NCI-H345 treated with DMSO at 0.1 percent for 48 hours (cell line): Measurements from ENCODE around the gene MXRA5.
"Not testable (repeated sequence)": the region's sequence is repeated elsewhere in the genome, so short reads cannot be mapped to it uniquely, and the experiment has no call there.

Source experiments
- DNase-seq: peaks from one replicate; lab custom pipeline; 2025; ENCODE audit not compliant: unreplicated experiment; lab: John Stamatoyannopoulos, UW

Gene MXRA5, protein sequence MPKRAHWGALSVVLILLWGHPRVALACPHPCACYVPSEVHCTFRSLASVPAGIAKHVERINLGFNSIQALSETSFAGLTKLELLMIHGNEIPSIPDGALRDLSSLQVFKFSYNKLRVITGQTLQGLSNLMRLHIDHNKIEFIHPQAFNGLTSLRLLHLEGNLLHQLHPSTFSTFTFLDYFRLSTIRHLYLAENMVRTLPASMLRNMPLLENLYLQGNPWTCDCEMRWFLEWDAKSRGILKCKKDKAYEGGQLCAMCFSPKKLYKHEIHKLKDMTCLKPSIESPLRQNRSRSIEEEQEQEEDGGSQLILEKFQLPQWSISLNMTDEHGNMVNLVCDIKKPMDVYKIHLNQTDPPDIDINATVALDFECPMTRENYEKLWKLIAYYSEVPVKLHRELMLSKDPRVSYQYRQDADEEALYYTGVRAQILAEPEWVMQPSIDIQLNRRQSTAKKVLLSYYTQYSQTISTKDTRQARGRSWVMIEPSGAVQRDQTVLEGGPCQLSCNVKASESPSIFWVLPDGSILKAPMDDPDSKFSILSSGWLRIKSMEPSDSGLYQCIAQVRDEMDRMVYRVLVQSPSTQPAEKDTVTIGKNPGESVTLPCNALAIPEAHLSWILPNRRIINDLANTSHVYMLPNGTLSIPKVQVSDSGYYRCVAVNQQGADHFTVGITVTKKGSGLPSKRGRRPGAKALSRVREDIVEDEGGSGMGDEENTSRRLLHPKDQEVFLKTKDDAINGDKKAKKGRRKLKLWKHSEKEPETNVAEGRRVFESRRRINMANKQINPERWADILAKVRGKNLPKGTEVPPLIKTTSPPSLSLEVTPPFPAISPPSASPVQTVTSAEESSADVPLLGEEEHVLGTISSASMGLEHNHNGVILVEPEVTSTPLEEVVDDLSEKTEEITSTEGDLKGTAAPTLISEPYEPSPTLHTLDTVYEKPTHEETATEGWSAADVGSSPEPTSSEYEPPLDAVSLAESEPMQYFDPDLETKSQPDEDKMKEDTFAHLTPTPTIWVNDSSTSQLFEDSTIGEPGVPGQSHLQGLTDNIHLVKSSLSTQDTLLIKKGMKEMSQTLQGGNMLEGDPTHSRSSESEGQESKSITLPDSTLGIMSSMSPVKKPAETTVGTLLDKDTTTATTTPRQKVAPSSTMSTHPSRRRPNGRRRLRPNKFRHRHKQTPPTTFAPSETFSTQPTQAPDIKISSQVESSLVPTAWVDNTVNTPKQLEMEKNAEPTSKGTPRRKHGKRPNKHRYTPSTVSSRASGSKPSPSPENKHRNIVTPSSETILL (N-terminal part only)

DNA sequence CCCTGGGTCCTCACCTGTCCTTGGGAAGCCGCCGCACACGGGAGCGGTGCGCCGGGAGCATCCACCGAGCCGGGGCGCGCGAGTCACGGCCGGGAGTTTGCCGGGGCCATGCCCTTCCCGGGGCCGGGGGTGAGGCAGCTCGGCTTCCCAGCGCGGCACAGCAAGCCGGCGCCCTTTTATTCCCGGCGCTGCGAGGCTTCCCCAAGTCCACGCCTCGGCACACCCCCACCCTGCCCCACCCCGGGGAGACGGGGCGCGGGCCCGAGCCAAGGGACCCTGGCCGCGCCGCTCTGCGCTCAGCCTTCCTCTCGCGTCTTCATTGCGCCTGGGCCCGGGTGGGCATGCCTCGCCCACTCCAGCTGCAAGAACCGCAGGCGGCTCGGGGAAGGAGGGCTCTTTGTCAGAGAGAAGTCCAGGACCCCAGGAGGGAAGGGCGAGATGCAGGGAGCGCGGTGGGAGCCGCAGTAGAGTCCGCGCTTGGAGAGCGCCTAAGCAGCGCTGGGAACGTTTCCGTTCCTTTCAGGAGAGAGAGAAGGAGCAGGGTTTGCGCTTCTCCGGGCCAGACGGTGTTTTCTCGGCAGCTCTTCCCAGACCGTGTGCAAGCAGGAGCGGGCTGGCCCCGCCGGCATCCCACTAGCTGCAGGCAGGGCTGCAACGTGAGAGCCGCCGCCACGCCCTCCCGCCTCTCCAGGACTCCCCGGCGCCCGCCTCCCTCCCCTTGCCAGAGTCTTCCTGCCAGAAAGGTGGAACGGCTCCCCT, at the start of gene MXRA5:
Gene MXRA5 (minus strand): TSS at position 152 of the 759 bp plus-strand sequence. CDS start 2,819 bp downstream, outside the sequence.
- no peak for DNase-seq

DNA sequence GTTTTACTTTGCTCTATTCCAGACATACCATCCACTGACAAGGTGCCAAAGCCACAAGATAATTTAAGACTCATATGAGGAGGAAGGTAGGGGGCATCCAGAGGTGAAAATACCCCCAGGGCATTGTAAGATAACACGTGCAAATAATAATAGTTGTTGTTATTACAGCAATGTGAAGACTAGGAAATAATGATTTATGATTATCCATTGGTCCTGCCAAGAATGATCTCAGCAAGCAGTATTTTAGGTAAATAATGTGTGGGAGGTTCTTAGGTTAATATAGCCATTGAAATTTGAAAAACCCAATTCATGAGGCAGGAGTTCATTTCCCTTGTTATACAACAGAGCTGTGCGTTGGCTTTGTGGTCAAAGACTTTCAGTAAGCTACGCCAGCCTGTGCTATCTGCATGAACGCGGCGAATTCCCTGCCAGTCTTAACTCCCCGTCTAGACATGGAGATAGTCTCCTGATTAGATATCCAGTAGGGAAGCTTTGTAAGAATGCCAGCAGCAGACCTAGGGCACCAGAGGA, 47.2 kb upstream of the MXRA5 start:
- DNase-seq: no peak

DNA sequence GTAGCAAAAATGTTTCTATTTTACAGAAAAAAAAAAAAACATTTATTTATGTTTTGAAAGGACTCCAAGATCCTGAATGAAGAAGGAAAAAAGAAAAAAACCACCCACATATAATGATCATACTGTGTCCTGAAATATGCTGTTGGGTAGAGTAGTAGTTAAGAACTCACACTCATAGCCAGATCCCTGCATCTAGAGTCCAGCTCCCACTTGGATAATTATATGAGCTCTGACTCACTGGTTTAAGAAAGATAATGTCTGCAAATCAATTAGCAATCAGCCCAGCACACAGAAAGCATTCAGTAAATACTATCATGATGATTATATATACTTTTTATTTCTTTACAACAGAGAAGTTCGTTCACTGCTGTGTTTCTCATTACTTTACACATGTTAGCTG, 46.7 kb upstream of the MXRA5 start:
- DNase-seq: no peak

DNA sequence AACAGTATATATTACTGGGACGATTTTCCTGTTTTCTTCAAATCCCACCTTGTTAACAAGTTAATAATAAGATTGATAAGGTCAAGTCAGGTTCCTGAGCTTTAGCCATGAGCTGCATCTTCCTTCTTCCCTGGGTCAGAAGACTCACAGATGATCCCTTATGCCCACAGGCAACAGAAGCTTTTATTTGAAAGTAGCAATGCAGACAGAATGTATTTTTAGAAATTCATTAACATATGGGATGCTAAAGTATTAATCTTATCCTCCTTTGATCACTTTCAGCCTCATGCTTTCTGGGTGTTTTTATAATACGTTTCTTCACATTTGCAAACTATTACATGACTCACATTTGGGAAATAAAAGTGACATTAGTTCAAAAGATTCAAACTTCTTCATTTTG, 42.0 kb upstream of the MXRA5 start:
- no peak for DNase-seq

DNA sequence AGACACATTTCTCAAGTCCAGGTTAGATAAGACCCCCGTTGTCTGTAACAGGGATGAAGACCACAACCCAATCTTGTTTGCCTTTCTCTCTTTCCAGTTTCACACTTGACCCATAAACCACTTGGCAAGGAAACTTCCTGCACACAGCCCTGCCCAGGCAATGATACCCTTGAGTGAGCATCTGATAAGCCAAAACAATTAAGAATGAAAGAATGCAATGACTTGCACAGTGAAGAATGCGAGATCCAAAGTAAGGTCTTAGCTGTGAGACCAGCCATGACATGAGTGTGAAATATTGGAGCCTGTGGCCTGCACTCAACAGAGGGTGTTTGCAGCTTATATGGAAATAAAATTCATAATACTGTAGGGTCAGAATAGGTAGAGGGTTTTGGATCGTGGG, 37.9 kb upstream of the MXRA5 start:
- DNase-seq: no peak

DNA sequence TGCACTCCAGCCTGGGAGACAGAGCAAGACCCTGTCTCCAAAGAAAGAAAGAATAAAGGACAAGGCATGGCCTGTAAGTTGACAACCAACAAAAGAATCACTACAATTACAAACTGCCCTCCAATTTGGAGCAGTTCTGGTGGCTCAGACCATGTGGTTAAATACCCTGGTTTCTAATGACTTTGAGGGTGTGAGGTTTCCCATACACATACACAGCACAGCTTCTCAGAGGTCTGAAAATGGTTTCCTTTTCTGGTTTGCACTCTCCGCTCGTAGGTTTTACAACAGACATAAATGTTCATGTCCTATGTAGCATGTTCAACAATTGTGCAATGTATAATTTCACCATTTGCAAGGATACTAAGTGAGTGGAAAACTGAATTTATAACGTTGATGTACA, 34.2 kb upstream of the MXRA5 start:
- no peak for DNase-seq

DNA sequence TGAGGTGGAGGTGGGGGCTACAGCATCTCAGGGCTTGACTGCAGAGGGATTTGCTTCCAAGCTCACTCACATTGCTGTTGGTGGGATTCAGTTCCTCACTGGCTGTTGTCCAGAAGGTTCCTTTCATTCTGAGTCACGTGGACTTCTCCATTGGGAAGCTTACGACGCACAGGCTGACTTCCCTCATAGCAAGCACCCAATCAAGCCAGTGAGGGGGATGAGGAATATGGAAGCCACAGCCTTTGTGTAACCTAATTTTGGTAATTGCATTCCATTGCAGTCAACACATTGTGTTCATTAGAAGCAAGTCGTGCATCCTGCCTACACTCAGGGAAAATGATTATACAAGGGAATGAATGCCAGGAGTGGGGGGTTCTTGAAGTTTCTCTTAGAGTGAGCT, 32.7 kb upstream of the MXRA5 start:
- no peak for DNase-seq

DNA sequence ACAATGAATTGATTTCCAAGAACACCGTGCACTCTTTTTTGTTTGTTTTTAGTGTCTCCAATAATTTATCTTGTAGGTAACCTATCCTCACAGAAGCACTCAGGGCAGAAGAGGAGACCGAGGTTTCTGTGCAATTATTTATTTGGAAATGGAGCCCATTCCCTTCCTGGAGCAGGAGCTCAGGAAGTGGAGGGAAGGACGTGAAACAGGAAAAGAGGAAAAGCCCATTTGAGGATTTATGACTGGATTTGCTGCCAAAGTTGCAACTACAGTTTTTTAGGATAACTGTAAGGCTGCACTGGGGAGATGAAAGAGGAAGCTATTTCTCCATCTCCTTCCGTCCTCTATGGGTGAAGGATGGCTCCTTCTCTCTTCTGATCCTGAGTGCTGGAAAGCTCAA, 31.7 kb upstream of the MXRA5 start:
- DNase-seq: no peak

DNA sequence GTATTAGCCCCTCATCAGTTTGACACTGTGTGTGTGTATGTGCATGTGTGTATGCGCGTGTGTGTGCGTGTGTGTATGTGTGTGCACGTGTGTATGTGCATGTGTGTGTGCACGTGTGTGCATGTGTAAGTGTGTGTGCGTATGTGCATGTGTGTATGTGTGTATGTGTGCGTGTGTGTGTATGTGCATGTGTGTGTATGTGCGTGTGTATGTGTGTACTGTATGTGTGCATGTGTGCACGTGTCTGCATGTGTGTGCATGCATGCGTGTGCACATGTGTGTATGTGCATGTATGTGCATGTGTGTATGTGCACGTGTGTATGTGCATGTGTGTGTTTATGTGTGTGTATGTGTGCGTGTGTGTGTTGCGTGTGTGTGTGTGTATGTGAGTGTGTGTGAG, 31.1 kb upstream of the MXRA5 start:
- no peak for DNase-seq

DNA sequence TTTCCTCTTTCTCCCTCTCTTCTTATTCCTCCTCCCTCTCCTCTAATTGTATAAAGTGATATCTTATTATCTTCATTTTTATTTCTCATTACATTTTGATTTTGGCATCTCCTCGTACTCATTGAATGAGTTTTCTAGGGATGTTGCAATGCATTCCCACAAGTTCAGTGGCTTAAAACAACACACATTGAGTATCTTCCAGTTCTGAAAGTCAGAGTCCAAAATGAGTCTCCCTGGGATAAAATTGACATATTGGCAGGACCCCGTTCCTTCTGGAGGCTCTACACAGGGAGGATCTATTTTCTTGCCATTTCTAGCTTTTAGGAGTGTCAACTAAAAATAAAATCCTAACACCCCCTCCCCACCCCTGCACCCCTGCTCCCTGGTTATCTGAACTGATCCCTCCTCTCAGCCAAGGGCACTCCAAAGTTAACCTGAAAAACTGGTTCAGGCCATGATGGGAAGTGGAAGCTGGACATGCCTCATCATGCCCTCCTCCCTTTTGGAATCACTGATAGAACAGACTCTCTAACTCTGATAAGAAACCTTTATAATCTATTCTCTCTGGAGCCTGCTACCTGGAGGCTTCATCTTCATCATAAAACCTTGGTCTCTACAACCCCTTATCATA, 29.5 kb upstream of the MXRA5 start:
- not testable (repeated sequence) for DNase-seq

DNA sequence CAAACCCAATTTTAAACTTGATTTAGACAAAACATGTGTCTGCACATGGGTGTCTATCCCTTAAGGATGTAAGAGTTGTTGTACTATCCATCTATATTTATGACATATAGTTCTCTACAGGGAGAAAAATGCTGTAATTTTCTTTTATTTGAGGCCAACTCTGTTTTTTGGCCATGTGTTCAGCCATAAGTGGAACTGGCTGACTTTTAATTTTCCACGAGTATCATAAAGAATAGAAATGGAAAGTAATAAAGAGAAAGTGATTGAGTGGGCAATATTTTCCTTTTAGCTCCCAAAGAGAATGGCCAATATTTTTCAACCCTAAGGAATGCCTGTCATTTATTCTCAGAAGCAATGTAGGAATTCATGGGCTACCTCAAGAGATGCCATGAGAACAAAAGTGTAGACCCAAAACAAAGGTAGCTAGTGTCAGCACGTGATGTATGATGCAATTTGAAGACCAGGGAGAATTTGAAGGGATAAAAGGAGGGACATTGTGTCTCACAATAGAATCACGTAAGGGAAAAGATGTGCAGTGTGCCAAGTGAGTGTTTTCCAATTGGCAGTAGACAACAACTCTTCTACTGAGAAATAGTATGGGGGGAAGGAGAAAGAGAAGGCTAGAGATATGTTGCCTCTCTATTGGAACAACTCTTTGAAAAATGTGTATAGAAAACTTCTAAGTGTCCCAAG, 27.8 kb upstream of the MXRA5 start:
- DNase-seq: no peak

DNA sequence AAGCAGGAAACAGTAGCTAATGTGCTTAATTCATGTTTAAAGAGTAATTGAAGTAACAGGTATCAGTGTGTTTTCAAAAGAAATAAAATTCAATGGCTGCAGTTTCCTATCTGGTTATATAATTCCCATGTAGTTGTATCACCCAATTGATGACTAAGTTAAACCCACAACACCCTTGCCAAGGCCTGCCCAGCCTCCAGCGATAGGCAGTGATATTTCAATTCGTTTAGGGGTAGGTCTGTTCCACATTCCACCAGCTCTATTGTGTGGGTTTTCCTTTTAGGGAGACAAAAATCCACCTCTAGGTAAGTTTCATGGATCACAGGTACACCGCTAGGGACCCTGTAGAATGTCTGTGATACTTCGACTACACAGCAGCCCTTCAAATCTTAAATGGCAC, 24.7 kb upstream of the MXRA5 start:
- no peak for DNase-seq

DNA sequence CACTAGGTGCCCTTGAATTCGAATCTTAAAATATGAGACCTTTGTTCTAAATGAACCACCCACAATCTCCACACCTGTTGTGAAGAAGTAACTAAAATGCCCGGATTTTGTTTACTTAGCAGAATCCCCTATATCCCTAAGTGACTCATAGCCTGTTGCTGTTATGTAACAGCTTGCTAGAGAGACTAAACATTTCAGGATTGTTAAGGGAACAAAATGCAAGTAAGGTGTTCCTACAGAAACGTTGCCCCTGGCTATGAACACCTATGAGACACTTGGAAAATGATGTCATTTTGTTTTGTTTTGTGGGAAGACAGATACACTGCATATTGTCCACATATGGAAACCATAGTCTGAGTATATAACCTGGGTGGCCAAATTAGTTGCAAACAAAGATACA, 24.2 kb upstream of the MXRA5 start:
- DNase-seq: no peak

DNA sequence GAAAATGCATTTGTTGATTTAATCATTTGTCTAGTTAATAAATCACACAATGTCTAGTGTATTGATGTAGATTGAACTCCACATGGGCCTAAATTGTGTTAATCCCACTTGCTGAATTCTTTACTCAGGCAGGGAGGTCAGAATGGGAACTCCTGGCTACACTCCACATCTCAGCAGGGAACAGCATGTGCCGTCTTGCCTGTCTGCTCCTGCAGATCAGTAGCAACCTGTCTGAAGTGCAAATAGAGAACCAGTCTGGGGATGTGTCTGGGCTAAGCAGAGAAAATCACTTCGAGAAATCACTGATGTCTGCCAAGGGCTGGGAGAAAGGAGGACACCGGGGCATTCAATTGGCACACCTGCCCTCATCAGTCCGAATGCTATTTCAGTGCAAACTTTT, 16.5 kb upstream of the MXRA5 start:
- DNase-seq: peak; percentile 22

DNA sequence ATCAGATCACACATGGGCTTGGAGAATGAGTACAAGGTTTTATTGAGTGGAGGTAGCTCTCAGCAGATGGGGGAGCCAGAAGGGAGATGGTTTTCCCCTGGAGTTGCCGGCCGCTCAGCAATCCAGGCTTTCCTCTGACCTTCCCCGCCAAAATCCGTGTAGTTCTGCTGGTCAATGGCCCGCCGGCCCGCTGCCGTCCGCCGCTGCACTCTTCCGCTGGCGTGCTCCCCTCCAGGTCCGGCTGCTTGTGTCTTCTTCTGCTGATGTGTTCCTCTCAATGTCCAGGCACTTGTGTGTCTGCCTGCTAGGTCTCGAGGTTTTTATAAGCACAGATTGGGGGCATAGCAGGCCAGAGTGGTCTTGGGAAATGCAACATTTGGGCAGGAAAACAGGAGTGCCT, 14.4 kb upstream of the MXRA5 start:
- no peak for DNase-seq

DNA sequence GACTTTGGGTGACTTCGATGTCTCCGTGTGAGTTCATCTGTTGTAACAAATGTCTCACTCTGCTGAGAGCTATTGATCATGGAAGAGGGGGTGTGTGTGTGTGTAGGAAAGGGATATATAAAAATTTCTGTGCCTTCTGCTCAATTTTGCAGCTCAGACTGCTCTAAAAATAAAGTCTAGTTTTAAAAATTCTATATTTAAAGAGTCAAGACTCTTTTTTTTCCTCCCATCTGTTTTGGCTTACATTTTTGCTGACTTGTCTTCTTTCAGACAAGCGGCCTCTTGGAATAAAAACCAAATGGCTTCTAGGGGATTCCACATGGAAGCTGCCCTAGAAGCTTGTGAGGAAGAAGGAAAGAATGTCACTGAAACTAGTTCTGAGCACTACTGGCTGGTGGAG, 6.3 kb upstream of the MXRA5 start:
- DNase-seq: not testable (repeated sequence)

DNA sequence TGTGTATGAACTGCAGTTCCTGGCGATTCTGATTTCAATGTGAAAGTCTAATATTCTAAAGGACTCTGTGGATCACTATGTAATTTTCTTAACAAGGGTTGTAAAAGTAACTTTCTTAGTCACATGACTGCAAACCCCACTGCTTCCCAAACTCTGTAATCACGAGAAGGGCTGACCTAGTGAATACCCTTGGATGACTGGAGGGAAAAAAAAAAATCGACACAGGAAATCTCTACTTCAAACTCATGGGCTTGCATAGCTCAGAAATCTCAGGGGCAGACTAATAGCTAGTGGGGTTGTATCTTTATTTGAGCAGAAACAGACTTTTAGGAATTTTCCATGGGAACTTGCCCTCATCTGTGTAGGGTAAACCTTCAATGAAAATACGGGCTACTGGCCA, 4.8 kb upstream of the MXRA5 start:
- no peak for DNase-seq

DNA sequence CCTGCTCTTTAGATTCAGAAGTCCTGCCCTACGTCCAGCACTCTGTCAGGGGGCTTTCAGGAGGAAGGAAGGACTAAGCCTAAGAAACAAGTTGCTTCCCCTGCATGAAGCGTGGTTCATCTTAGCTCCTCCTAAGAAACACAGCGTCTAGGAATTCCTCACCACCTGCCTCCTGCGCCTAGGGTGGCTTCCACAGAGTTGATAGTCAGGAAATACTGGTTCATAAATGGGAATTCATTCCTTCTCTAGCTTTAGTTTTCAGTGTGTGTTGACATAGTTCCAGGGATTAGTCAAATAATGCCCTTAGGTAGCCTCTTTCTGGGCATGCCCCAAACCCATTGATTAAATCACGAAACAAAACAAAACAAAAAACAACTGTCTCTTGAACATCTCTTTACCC, 1.7 kb upstream of the MXRA5 start:
- no peak for DNase-seq
